Measurements from ENCODE around the gene MID1.

Gene MID1

DNA sequence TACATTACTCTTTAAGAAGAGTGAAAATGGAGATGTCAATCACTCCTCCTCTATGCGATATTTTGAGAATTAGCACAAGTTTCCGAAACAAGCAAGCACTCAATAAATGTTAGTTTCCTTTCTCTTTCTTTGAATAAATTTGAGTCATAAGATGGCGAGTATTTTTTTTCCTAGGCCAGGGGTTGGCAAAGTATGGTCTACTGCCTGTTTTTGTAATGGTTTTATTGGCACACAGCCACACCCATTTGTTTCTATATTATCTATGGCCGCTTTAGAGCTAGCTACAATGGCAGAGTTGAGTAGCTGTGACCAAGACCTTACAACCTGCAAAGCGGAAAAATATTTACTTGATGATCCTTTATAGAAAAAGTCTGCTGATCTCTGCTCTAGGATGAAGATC is 139.5 kb downstream of the MID1 start:
- no peak for DNase-seq

DNA sequence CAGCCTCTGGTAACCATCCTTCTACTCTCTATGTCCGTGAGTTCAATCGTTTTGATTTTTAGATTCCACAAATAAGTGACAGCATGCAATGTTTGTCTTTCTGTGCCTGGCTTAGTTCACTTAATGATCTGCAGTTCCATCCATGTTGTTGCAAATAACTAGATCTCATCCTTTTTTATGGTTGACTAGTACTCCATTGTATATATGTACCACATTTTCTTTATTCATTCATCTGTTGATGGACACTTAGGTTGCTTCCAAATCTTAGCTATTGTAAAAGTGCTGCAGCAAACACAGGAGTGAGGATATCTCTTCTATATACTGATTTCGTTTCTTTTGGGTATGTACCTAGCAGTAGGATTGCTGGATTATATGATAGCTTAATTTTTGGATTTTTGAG is 140.9 kb downstream of the MID1 start:
- DNase-seq = no peak

DNA sequence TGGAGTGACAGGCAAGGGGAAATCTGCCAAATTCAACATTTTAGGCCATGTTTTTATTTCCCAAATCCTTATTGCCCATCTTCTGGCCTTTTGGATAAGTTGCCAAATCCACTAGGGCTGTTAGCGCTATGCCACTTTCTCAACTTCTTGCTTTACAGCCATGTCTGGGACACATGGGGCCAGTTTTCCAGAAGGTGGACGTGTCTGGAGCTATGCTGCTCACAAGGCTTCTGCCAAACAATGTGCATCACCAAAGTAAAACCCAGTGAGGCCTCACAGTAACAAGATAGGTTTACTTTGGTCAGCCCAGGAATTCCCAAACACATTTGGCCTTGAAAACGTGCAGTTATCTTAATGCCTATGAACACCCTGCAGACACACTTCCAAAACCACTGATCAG is 142.9 kb downstream of the MID1 start:
- DNase-seq = no peak

DNA sequence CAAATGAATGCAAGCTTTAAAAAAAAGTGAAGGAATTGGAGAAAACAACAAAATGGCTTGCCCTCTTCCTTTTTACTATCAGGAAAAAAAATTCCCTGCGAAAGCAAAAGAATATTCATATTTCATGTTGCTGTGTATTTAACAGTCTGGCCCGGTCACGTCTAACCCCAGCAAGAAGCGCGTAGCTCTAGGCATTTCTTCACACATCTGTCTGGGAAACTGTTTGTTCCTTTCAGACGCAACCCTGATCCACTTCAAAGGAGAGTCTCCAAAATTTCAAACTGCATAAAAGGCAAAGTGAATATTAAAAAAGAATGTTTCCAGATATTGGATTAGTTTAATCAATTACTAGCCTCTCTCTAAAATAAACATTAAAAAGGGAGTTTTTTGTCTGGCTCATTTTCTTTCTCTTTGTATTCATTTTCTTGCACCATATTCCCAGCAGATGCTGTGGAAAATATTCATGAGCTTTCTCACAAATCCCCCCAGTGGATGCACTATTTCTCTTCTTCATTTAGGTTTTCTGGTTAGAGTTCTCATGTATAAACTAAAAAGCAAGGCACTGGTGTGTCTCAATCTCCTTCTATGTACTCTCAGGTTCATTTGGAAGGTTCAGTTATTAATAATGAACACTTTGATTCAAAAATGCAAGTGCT is 145.3 kb downstream of the MID1 start:
- DNase-seq = no peak

DNA sequence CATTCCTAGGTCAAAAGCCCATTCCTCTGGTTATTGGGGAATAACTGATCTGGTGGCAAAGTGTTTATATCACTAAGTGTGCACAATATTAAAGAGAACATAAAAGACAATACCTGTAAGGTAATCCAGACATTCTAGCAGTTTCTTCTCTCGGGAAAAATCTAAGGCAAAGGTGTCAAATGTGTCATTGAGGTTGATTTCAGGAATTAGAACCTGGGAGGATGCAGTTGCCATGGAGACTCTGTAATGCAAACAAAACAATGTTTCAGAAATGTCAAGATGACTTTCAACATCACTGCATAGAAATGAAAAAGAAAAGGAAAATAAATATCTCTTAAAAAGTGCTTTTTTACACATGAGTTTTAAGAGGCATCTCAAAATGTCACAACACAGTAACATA is 145.9 kb downstream of the MID1 start:
- no peak for DNase-seq

DNA sequence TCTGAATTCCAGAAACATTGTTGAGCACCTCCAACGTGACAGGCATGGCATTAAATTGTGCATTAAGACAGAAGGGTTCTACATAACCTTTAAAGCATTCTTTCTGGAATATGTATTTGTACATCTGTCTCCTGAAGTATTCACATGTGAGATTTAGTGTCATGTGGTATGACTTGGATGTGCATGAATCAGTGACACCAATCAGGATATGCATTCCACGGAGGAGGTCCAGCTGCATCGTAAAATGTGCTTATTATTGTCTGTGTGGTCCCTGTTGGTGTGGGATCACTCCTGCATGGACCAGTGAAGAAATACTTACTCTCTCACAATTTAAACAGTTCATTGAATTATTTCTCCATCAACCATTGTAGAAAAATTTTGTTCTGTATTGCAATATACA is 149.0 kb downstream of the MID1 start:
- no peak for DNase-seq

DNA sequence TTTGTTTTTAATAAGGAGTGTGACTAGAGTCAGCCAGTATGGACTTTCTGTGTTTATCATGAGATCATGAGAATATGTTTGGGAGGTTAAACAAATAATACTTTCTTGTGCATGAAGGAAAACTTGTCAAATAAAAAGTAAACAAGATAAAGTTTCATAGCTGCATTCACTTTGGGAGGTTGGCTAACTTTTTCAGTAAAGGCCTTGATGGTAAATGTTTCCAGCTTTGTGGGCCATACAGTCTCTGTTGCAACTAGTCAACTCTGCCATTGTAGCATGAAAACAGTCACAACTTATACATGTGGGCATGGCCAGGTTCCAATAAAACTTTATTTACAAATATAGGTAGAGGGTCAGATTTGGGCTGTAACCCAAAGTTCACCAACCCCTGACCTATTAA is 150.4 kb downstream of the MID1 start:
- DNase-seq = no peak

DNA sequence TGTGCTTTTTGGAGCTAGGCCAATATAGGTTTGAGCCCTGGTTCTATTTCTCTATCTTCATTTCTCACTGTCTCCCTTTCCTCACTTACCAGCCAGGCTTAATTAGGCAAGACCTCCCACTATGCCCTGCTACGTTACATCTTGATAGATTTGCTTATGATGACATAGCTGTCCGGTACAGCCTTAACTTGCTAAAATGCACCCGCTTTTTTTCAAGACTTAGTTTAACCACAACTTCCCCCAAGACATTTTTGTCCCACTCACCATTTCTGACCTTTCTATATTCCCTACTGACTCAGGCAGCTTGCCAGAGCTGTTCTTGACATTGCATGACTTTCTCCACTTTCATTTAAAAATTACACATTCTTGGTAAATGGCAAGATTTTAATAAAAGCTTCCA is 152.6 kb downstream of the MID1 start:
- DNase-seq = no peak

DNA sequence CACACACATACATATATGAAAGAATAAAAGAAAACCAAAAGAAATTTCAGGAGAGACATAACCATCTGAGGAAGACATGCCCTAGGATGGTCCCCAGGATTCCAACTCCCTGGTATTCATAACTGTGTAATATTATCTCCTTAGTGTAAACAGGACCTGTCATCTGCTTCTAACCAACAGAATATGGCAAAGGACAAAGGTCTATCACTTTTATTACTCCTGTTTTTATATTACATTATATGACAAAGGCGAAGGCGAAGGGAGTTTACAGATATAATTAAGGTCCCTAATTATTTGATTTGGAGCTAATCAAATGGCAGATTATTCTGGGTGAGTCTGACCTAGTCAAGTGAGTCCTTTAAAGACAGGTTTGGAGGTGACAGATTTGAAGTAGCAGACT is 155.1 kb downstream of the MID1 start:
- DNase-seq = no peak

DNA sequence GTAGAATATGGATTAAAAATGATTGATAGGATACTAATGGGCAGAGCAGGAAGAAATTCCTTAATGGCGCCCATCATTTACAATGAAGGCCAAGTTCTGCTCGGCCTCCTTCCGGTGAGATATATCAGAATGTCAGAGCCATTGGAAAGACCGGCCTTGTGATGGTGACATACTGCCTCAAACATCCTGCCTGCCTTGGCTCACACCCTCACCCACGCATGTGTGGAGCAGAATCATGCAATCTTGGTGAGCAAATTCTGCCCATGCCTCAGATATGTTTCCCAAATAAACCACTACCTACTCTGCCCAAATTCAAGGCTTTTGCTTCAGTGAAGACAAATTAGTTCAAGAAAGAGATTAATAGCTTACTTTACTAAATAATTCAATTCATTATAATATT is 163.3 kb downstream of the MID1 start:
- DNase-seq = no peak

DNA sequence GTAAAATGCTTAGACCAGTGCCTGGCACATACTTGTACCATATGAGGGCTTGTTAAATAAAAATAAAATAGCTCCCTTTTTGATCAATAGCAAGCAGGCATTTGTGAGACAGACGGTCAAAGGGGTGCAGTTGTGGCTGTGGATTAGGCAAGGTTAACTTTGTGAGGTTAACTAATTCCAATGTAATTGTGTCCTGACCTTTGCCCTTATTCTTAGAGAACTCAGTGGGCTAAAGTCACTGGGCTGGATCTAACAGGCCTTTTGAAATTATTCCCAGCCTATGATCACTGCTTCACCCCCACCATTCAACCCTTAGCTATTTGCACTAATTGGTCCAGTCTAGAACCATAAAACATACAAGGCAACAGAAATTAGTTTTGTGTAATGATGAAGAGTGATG is 166.4 kb downstream of the MID1 start:
- DNase-seq = no peak

DNA sequence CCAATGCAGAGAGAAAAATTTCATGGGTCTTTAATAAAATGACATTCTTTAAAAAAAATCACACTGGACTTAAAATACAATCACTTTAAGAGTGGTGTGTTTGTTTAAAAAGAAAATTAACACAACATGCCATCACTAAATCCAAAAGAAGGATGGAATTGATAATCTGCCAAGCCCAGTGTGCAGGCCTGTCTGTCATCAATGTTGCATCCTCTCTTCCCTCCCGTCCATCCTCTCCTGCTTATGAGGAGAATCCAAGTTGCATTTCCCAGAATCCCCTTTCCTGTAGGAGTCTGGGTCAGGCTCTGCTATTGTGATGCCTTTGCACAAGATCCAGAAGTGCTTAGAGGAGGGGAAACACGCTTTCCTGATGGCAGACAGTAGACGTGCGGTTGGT is 169.4 kb downstream of the MID1 start:
- DNase-seq = no peak

DNA sequence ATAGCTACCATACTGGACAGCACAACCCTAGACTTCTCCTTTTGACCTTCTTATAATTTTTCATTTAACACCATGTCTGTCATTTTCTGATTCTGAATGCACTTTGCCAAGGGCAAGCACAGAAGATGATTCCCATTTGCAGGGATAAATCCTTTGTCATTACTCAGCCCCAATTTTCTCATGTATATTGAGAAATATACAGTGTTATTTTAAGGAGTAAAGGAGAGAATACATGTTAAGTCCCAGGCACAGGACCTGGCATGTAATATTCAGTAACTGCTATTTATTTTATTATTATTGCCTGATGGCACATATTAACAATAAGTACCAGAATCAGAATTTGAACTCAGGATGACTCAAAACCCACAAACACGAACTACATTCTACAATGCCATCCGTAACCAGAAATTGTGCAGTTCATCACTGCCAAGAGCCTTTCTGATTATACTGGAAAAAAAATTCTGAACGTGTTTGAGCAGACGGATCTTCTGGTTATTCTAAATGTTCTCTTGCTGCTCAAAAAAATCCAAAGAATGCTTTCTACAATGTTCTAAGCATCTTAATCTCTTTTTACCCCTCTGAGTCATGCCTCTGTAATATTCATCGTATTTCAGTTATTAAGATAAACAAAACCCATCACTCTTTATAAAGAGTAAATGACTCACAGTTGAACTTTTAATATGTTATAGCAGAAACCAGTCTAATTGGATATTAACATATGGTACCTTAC is 170.0 kb downstream of the MID1 start:
- DNase-seq = no peak

DNA sequence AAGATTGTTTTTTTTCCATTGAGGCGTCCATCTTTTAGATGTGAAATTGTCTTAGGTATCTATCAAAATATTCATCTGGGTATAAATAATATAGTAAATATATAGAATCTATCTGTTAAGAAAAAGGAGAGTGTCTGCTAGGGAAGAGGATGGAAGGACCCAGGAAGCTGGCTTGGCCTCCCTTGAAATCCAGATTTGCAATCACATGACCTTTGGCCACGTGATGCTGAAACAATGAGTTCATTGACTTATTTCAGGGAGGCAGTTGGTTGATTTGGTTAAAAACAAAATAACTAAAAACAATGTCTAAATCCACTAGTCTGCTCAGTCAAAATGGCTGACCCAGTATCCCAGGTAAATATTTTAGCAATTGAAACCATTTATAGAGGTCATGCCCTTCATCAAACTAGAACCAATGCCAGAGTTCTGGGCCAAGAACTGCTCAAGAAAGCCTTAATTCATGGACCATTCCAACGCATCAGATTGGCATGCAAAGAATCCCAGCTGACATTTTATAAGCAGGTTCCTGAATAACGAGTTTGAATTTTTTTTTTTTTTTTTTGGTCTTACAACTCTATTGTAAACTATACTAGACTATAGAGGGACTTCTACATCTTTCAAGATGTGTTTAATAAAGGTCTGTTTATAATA is 172.7 kb downstream of the MID1 start:
- no peak for DNase-seq

DNA sequence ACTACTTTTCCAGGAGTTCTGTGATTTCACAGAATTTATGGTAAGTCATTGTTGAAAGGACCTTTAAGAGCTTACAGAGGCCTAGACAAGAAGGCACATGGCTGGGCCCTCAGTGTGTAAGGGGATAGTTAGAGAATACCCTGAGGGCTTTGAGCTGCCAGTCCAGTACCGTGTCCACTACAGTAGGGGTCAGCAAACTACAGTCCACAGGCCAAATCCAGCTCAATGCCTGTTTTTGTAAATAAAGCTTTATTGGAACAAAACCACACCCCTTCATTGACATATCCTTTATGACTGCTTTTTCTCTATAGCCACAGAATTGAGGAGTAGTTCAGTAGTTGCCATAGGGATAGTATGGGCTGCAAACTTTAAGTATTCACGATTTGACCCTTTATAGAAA is 176.2 kb downstream of the MID1 start:
- no peak for DNase-seq

DNA sequence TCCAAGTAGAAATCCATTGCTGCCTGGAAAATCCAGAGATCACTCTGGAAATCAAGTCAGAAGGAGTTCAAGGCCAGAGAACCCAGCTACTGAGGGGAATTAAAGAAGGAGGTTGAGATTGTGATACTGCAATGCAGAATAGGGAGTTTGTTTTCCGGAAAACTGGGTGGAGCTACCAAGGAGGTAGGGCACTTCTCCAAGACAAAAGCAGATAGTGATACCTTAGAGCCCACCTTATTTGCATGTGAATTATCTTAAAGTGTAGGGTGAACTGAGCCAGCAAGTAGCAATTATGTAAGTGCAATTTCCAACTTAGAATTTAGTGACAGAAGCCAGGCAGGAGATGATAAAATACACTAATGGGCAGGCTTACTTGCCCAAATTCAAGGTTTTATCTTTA is 178.9 kb downstream of the MID1 start:
- no peak for DNase-seq

DNA sequence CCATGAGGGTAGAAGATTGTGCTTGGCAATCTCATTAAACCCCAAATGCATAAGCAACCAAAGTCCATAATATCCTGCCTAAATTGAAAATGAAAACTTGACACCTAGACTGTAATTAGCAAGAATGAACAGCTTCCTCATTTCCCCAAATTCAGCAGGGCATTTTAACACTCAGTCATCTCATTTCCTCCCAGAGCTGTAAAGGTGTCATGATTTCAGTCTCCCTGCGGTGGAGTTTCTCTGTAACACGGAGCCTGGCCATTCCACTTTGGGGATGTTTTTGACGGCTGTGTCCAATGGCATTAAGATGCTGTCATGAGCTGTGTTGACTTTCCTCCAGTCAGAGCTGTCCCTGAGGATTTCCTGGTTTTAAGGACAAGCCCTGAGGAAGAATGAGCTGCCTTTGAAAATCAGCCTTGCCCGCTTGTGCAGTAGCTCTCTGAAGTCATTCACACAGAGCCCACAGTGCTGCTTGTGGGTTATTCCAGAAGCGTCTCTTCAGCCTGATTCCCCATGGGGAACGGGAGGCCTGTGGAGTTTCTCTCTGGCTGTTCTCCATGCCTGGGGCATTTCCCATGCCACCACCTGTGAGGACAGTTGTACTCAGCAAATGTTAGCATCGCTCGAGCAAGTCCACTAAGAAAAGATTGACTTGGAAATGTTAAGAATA is 187.0 kb downstream of the MID1 start:
- DNase-seq = no peak

DNA sequence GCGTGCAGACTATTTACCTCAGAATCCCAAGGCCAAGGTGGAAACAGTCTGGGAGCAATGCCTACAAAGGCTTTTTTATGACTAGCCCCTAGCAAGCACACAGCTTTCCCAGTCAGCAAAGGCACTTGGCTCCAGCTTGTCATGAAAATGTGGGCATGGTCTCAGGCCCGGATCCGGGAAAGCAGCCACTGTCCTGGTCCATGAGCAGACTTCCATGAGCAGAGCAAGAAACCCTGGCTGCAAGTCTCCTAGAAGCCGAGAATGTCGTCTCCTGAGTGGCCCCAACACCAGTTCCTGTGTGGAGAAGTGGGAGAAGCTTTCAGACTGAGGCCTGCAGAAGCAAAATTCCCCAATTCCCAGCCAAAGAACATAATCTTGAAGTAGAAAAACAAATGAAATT is 190.5 kb downstream of the MID1 start:
- DNase-seq = no peak

DNA sequence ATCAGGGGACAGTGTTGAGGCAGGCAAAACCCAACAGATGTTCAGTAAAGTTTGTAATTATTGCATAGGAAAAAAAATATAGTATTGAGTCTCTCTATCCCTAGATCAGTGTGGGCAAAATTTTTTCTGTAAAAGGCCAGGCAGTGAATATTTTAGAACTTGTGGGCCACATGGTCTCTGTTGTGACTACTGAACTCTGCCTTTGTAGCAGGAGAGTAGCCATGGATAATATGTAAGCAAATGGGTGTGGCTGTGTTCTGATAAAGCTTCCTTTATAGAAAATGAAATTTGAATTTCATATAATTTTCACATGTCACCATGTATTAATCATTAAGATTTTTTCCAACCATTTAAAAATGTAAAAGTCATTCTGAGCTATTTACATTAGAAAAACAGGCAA is 193.1 kb downstream of the MID1 start:
- no peak for DNase-seq

DNA sequence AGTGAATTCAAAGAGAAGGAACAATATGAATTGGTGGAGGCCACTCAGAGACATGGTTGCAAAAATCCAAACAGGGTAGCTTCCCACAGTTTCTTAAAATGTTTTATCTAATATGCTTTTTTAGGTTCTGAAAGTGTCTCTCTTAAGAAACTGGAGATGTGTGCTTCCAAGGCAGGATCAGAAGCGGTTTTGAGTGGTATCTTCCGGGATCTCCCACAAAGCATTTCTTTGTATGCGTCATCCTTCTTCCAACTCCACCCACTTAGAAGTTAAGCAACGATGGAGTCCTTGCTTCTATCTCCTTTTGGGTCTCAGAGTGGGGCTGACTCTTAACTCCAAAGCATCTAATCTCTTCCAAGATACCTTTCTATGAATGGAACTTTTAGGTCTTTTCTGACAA is 196.7 kb downstream of the MID1 start:
- DNase-seq = no peak

DNA sequence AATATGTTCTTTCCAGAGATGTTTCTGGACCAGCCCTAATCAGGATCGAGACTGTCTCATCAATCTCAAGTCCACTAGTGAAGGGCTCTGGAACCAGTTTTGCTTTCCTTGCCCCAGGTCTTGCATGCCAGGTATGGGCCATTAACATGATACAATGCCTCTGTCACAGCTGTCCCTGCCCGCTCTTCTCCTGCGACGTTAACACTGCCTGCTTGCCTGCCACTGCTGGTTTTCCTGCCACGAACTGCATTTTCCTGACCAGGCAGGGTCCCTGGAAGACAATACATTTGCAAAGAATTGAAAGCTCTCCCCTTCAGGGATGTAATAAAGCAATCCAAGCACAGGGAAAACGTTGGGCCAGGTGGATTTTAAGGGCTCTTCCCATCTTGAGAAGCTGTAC is 200.3 kb downstream of the MID1 start:
- no peak for DNase-seq

DNA sequence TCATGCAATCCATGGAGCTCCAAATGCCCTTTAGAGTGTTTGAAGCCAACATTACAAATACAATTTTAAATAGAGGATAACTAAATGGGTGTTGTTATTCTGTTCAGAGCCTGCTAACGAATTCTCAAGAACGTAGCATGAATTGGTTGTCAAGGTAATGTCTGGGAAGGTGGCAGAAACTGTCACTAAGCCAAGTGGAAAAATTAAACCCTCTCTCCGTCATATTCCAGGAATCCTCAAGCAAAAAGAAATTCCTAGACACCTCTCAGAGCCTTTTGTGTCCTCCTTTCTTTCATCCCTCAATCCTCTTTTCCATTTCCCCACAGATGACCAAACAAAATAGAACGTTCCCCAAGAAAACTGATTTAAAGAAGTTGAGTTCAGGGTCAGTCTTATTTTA is 204.0 kb downstream of the MID1 start:
- DNase-seq = no peak

DNA sequence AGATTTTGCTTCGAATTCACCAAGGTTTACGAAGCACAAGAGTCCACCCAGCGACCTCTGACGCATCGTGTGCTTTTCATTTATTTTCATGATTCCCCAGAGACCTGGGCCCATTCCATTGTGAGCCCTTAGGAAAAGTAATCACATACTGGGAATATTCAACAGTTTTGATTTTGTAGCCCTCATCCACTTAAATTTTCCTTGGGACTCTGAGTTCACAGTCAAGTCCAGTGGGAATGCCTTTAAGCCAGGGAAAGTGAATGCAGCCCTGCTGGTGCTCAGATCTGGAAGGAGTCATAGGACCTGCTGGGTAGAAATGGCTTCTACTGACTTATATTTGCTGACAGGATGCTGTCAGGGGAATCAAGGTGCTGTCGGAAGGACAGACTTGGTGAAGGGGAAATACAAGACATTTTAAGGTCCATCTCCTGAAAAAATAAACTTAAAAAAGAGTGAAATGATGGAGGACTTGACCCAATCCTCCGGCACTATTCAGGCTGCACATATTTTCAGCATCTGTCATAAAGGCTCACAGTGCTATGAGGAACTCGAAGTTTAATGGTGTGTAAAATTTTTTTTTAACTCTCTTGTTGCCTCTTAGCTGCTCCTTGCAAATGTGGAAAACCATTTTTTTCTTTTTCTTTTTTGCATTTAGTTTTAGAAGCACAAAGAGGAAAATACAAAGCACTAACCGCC is 204.9 kb downstream of the MID1 start:
- no peak for DNase-seq
